ENCODE data around the gene ANKRD50. TPM values are rescaled to one million over a fixed set of nuclear protein-coding genes. Genes with fewer than 3 reads are reported as not detected.
A peak's percentile ranks its signal among the peaks of the same experiment; 100 is the strongest.

Gene ANKRD50
- total and polyA plus RNA-seq, 9 of the 15 experiments (the other 6 are each of a cell fraction or from before 2014, with no cell fraction given): 2.0 to 8.0 (median 6.2) TPM

DNA sequence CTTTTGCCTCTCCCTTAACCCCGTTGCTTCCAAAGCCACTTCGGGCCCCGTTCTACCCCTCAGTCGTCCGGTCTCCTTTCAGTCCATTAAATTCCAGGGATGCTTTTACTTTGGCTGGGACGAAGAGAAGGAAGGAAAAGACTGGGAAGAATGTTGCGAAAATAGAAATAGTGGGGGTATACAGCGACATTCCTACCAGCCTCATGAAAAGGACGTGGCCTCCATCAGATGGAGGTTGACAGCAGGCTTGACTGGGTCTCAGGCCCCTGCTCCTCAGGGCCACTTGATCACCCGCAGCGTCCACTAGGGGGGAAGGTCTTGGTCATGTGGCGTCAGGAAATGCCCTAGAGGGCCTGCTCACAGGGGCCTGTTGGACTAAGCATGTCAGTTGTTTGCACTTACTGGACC lies 657 bp upstream of the ANKRD50 start (continued):
- TF ChIP-seq, protein P1, sequence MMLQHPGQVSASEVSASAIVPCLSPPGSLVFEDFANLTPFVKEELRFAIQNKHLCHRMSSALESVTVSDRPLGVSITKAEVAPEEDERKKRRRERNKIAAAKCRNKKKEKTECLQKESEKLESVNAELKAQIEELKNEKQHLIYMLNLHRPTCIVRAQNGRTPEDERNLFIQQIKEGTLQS (IDR thresholded peaks at IDR 0.05): no peak
- TF ChIP-seq, protein P1 (CRISPR knock-in tag; conservative IDR thresholded peaks at IDR 0.05): peak; percentile 65; the same call in 1 of the 2 replicates
- TF ChIP-seq ZNF707 (CRISPR knock-in tag; conservative IDR thresholded peaks at IDR 0.05): 0 out of 2 replicates have a peak, but pooled peaks have one; percentile 27
- TF ChIP-seq XRCC5 (IDR thresholded peaks at IDR 0.05; ENCODE audit: low read depth, low read length): peak; percentile 54; the same call in 1 of the 2 replicates
- TF ChIP-seq FOSL1 (tag; conservative IDR thresholded peaks at IDR 0.05): no peak
- TF ChIP-seq, protein P2, sequence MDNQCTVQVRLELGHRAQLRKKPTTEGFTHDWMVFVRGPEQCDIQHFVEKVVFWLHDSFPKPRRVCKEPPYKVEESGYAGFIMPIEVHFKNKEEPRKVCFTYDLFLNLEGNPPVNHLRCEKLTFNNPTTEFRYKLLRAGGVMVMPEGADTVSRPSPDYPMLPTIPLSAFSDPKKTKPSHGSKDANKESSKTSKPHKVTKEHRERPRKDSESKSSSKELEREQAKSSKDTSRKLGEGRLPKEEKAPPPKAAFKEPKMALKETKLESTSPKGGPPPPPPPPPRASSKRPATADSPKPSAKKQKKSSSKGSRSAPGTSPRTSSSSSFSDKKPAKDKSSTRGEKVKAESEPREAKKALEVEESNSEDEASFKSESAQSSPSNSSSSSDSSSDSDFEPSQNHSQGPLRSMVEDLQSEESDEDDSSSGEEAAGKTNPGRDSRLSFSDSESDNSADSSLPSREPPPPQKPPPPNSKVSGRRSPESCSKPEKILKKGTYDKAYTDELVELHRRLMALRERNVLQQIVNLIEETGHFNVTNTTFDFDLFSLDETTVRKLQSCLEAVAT (IDR thresholded peaks at IDR 0.05): 0 out of 4 replicates have a peak, but pooled peaks of 1 of the 2 experiments have one; percentile 21
- TF ChIP-seq HIVEP1 (CRISPR knock-in tag; IDR thresholded peaks at IDR 0.05): no peak
- TF ChIP-seq, protein P3, sequence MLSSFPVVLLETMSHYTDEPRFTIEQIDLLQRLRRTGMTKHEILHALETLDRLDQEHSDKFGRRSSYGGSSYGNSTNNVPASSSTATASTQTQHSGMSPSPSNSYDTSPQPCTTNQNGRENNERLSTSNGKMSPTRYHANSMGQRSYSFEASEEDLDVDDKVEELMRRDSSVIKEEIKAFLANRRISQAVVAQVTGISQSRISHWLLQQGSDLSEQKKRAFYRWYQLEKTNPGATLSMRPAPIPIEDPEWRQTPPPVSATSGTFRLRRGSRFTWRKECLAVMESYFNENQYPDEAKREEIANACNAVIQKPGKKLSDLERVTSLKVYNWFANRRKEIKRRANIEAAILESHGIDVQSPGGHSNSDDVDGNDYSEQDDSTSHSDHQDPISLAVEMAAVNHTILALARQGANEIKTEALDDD (IDR thresholded peaks at IDR 0.05): no peak
- peak; percentile 86 for TF ChIP-seq MYC (IDR thresholded peaks at IDR 0.05; ENCODE audit: low read depth, low read length)
- peak; percentile 51; the same call in 1 of the 2 replicates for TF ChIP-seq MYC (CRISPR knock-in tag; IDR thresholded peaks at IDR 0.05; ENCODE audit: borderline replicate concordance, low read depth)
- 0 out of 2 replicates have a peak, but pooled peaks have one; percentile 21 for TF ChIP-seq CXXC5 (CRISPR knock-in tag; IDR thresholded peaks at IDR 0.05)
- TF ChIP-seq, protein P4, sequence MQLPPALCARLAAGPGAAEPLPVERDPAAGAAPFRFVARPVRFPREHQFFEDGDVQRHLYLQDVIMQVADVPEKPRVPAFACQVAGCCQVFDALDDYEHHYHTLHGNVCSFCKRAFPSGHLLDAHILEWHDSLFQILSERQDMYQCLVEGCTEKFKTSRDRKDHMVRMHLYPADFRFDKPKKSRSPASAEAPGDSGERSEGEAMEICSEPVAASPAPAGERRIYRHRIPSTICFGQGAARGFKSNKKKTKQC (CRISPR knock-in tag; IDR thresholded peaks at IDR 0.05): 0 out of 2 replicates have a peak, but pooled peaks have one; percentile 27
- peak; percentile 54 for TF ChIP-seq BRD9 (IDR thresholded peaks at IDR 0.05; ENCODE audit: low read depth, partially characterized antibody)
- no peak for TF ChIP-seq RFX1 (IDR thresholded peaks at IDR 0.05)
- TF ChIP-seq, protein P5, sequence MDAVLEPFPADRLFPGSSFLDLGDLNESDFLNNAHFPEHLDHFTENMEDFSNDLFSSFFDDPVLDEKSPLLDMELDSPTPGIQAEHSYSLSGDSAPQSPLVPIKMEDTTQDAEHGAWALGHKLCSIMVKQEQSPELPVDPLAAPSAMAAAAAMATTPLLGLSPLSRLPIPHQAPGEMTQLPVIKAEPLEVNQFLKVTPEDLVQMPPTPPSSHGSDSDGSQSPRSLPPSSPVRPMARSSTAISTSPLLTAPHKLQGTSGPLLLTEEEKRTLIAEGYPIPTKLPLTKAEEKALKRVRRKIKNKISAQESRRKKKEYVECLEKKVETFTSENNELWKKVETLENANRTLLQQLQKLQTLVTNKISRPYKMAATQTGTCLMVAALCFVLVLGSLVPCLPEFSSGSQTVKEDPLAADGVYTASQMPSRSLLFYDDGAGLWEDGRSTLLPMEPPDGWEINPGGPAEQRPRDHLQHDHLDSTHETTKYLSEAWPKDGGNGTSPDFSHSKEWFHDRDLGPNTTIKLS (IDR thresholded peaks at IDR 0.05; ENCODE audit: borderline replicate concordance, low read depth): peak; percentile 75; the same call in 1 of the 2 replicates
- peak in 1 of 2 experiments; percentile 67; a peak in 1 of 4 replicates for TF ChIP-seq RCOR1 (IDR thresholded peaks at IDR 0.05; ENCODE audit: borderline replicate concordance in 1 of 2, low read depth in 2 of 2, low read length in 2 of 2)
